Psoas muscle (tissue), 8 donors: Measurements from ENCODE around the gene SFI1. TPM values are rescaled to one million over a fixed set of nuclear protein-coding genes. Genes with fewer than 3 reads are reported as not detected.
A peak's percentile ranks its signal among the peaks of the same experiment; 100 is the strongest.
"Not testable (repeated sequence)": the region's sequence is repeated elsewhere in the genome, so short reads cannot be mapped to it uniquely, and the experiment has no call there.

Experiments used
- ATAC-seq, 4 donors: fragments of 200-7000 bp; cut with Tn5 transposase; one replicate each; pipeline ENCODE4 v1.9.1; 2020; ENCODE audit warnings: moderate library complexity in 3 of 4, mild to moderate bottlenecking in 2 of 4
- DNase-seq, 2 donors: peaks; one replicate each; pipeline ENCODE4 v3.0.0-alpha.2; 2020
- H3K27ac ChIP-seq: fragments of 200-600 bp; one replicate; pipeline ENCODE4 v1.8.0; 2022
- H3K27me3 ChIP-seq, 3 donors: fragments of 200-600 bp in 1 of 3; one replicate each; pipeline versions ENCODE4 v1.6.1 to v1.8.0; 2013 to 2022; ENCODE audit warnings: low read length in 2 of 3, mild to moderate bottlenecking in 2 of 3, moderate library complexity in 1 of 3; ENCODE audit not compliant: insufficient read depth in 3 of 3
- H3K36me3 ChIP-seq, 2 donors: fragments of 200-600 bp in 1 of 2; one replicate each; pipeline versions ENCODE4 v1.6.1 to v1.8.0; 2013 to 2022; ENCODE audit warnings: low read depth in 1 of 2, mild to moderate bottlenecking in 1 of 2, moderate library complexity in 1 of 2; ENCODE audit not compliant: insufficient read depth in 1 of 2
- H3K4me1 ChIP-seq: fragments of 200-600 bp; one replicate; pipeline ENCODE4 v1.8.0; 2022
- H3K4me3 ChIP-seq: fragments of 200-600 bp; one replicate; pipeline ENCODE4 v1.8.0; 2022; ENCODE audit warnings: mild to moderate bottlenecking
- H3K9me3 ChIP-seq: fragments of 200-600 bp; one replicate; pipeline ENCODE4 v1.8.0; 2022
- WGBS, 3 donors: extraction: QIAGEN DNeasy Blood & Tissue Kit; methylation state at CpG; one replicate each; pipeline versions ENCODE4 v1.1.6 to v1.1.7; 2013; 5-methylcytosine and 5-hydroxymethylcytosine counted together
- intact Hi-C, 2 donors: fragments of 100-400 bp; cut with DNase I; formaldehyde crosslinking; loops; one replicate each; pipeline versions ENCODE4 v1.11.0 to v1.14.2; 2022
- polyA plus RNA-seq, 3 donors: library from polyadenylated mRNA; stranded (reverse); fragments of 200-250 nt; gene quantifications; one replicate each; pipeline ENCODE4 v1.2.3, GENCODE V29; 2013
- total RNA-seq, 4 donors: library from RNA; stranded (reverse); fragmentation: NEBNext Ultra II Directional in 2 of 4; extraction: Animal tissue kit (Norgen Biotek cat#: 25700) in 2 of 4; gene quantifications; one replicate each; pipeline versions ENCODE4 v1.2.1 to v1.2.4, GENCODE V29; 2021 to 2023
- TF ChIP-seq, protein P1 (sequence below): fragments of 200-600 bp; IDR thresholded peaks from one replicate; pipeline ENCODE4 v1.8.0; 2022; ENCODE audit warnings: antibody characterized with exemption
- donor health status: healthy with polysubstance abuse.
- donor health status: DM: no; HTN: no; CAD: no; lungs with moderate emphysema.
- donor health status: Bipolar disorder and iron deficiency.
- donor health status: healthy.
- donor health status: DM: yes; HTN: yes; CAD: no.
- donor health status: DM: no; HTN: no; CAD: no.
- donor health status: DM: no; HTN: no; CAD: no.
- donor health status: DM: yes; HTN: yes; CAD: no.

SFI1 gene
- total and polyA plus RNA-seq, 7 donors: 1.5 to 8.6 (median 3.9) TPM

GRCh38 chr22:31652911-31653684 is 156.8 kb downstream of the SFI1 start:
- intact Hi-C loops: no loop called here
- Histone ChIP-seq H3K4me1 (peaks cover 21% of the 10 kb centered on the region), H3K27ac (peak overlapping the region; percentile 44), H3K36me3 (peaks cover 0 to 18% of the 10 kb centered on the region in 2 donors), H3K27me3 (no peaks in the 10 kb centered on the region), H3K9me3 (no peaks in the 10 kb centered on the region), H3K4me3 (no peak overlapping the region)
- TF ChIP-seq, protein P1, sequence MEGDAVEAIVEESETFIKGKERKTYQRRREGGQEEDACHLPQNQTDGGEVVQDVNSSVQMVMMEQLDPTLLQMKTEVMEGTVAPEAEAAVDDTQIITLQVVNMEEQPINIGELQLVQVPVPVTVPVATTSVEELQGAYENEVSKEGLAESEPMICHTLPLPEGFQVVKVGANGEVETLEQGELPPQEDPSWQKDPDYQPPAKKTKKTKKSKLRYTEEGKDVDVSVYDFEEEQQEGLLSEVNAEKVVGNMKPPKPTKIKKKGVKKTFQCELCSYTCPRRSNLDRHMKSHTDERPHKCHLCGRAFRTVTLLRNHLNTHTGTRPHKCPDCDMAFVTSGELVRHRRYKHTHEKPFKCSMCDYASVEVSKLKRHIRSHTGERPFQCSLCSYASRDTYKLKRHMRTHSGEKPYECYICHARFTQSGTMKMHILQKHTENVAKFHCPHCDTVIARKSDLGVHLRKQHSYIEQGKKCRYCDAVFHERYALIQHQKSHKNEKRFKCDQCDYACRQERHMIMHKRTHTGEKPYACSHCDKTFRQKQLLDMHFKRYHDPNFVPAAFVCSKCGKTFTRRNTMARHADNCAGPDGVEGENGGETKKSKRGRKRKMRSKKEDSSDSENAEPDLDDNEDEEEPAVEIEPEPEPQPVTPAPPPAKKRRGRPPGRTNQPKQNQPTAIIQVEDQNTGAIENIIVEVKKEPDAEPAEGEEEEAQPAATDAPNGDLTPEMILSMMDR: no peak
- 87 to 90% (median 90%) methylated on average over 9 of the region's 9 CpGs for WGBS, 3 donors
- ATAC-seq: no peak
- DNase-seq: no peak

DNA sequence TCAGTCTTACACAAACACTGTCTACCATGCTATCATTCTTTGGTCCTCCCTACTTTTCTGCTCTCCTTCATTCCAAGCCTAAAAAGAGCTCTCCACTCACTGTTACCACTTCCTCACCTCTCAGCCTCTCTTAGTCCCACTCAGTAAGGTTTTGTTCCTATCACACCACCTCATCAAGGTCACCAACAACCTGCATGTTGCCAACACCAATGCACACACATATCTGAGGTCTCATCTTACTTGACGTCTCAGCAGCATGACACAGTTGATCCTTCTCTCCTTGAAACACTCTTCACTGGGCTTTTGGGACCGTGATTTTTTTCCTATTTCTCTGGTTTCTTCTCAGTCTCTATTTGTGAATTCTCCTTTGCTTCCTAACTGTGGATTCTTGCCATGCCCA is 157.6 kb downstream of the SFI1 start:
- intact Hi-C loops: no loop called here
- no peaks in the 10 kb centered on the region for H3K27me3 ChIP-seq
- ATAC-seq: peak; percentile 65 to 79 (median 73)
- TF ChIP-seq, protein P1: no peak
- H3K36me3 ChIP-seq: peaks cover 0 to 11% of the 10 kb centered on the region in 2 donors
- no peaks in the 10 kb centered on the region for H3K9me3 ChIP-seq
- H3K27ac ChIP-seq: peak overlapping the region; percentile 44
- no peak for DNase-seq
- WGBS, 3 donors: 36 to 45% (median 45%) methylated on average over 2 of the region's 2 CpGs
- peaks cover 21% of the 10 kb centered on the region for H3K4me1 ChIP-seq
- H3K4me3 ChIP-seq: no peak overlapping the region

GRCh38 chr22:31654408-31654807 is 158.1 kb downstream of the SFI1 start:
- ATAC-seq (peak in 2 of 4 donors; percentile 5 to 16), DNase-seq (no peak)
- WGBS, 3 donors: 89 to 95% (median 92%) methylated on average over 5 of the region's 5 CpGs
- intact Hi-C loops: no loop called here
- Histone ChIP-seq H3K4me1 (peaks cover 21% of the 10 kb centered on the region), H3K4me3 (no peak overlapping the region), H3K36me3 (peaks cover 0 to 7% of the 10 kb centered on the region in 2 donors), H3K27ac (peak overlapping the region; percentile 44), H3K27me3 (no peaks in the 10 kb centered on the region), H3K9me3 (no peaks in the 10 kb centered on the region)
- TF ChIP-seq, protein P1: no peak

- DNase-seq (no peak), ATAC-seq (no peak)
- Histone ChIP-seq H3K4me3 (no peak overlapping the region), H3K4me1 (peaks cover 14% of the 10 kb centered on the region), H3K27me3 (no peaks in the 10 kb centered on the region), H3K9me3 (no peaks in the 10 kb centered on the region), H3K27ac (no peak overlapping the region), H3K36me3 (no peaks in the 10 kb centered on the region)
- intact Hi-C loops: no loop called here
- TF ChIP-seq, protein P1: no peak
- 78 to 85% (median 80%) methylated on average over 7 of the region's 7 CpGs for WGBS, 3 donors
These were observed 162.9 kb downstream of the SFI1 start for GRCh38 chr22:31659246-31659645.

- H3K9me3 ChIP-seq, ATAC-seq, DNase-seq, H3K27me3 ChIP-seq, H3K36me3 ChIP-seq: not testable (repeated sequence)
- Histone ChIP-seq H3K4me3 (peak overlapping the region; percentile 99), H3K4me1 (peaks cover 14% of the 10 kb centered on the region), H3K27ac (peak overlapping the region; percentile 83)
- WGBS, 3 donors: 63 to 64% (median 63%) methylated on average over 10 of the region's 10 CpGs
- intact Hi-C loops: loop anchor here (5.0 kb wide), 1 partner anchor 91 kb away; the partner anchor contains the start of genes DEPDC5 (in 2 of the 2) and PRR14L (in 2 of the 2)
These were observed 164.6 kb downstream of the SFI1 start for GRCh38 chr22:31660860-31661341.
